ENCODE data around the gene ENPP6. TPM values are rescaled to one million over a fixed set of nuclear protein-coding genes. Genes with fewer than 3 reads are reported as not detected.

ENPP6 gene
- total RNA-seq, 6 donors from 2014 or later = 0.30 to 0.37 (median 0.34) TPM; not detected in 3

DNA sequence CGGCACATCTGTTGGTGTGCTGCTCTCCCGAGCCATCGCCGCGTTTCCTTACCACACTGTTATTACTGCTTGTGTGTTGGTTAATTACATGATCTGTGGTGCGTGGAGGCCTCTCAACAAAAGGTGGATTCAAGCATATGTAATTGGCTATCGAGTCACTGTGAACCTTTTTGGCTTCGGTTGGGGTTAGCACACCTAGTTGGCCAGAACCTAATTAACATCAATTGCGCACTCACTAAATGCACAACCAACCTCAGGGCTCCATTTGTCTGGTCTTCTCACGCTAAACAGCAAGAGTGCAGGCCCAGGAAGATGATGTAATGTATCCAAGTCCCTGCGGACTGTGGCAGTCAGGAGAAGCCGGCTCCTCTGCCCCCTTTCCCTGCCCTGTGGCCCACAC, 17.4 kb downstream of the ENPP6 start:
- Histone ChIP-seq H3K4me1 (peaks cover 0 to 2% (median 0%) of the 10 kb centered on the region in 4 donors), H3K27ac (no peak overlapping the region), H3K9me3 (no peaks in the 10 kb centered on the region), H3K4me3 (no peak overlapping the region), H3K27me3 (no peaks in the 10 kb centered on the region), H3K36me3 (no peaks in the 10 kb centered on the region)
- WGBS, 2 donors = 76 to 92% methylated on average over 11 to 12 of the region's 12 CpGs
- no peak for TF ChIP-seq EP300 (IDR thresholded peaks at IDR 0.05)
- TF ChIP-seq POLR2A (IDR thresholded peaks at IDR 0.05) = no peak
- TF ChIP-seq, protein P1, sequence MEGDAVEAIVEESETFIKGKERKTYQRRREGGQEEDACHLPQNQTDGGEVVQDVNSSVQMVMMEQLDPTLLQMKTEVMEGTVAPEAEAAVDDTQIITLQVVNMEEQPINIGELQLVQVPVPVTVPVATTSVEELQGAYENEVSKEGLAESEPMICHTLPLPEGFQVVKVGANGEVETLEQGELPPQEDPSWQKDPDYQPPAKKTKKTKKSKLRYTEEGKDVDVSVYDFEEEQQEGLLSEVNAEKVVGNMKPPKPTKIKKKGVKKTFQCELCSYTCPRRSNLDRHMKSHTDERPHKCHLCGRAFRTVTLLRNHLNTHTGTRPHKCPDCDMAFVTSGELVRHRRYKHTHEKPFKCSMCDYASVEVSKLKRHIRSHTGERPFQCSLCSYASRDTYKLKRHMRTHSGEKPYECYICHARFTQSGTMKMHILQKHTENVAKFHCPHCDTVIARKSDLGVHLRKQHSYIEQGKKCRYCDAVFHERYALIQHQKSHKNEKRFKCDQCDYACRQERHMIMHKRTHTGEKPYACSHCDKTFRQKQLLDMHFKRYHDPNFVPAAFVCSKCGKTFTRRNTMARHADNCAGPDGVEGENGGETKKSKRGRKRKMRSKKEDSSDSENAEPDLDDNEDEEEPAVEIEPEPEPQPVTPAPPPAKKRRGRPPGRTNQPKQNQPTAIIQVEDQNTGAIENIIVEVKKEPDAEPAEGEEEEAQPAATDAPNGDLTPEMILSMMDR (IDR thresholded peaks at IDR 0.05) = no peak
- TF ChIP-seq POLR2AphosphoS5 (IDR thresholded peaks at IDR 0.05) = no peak
- DNase-seq (no peak), ATAC-seq (ENCODE audit: low FRiP score in 2 of 2) (no peak)

DNA sequence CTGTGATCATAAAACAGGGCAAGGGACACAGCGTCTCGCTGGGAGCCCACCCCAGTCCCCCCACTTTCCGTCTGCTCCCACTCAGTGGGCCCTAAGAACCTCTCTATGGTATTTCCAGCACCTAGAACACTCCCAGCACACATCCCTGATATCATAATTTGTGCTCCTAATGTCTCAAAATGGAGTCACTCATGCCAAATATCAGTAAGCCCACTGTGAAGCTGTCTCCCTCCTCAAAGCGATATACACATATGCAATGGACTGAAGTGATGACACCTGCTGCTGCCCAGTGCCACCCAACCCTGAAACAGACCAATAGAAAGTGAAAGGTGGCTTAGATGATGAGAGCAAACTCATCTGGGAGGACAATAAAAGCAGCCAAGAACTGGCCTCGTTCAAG, 17.9 kb downstream of the ENPP6 start:
- ATAC-seq (ENCODE audit: low FRiP score in 2 of 2) (no peak), DNase-seq (no peak)
- Histone ChIP-seq H3K27me3 (no peaks in the 10 kb centered on the region), H3K36me3 (no peaks in the 10 kb centered on the region), H3K4me3 (no peak overlapping the region), H3K27ac (no peak overlapping the region), H3K4me1 (peaks cover 0 to 2% (median 0%) of the 10 kb centered on the region in 4 donors), H3K9me3 (no peaks in the 10 kb centered on the region)
- no peak for TF ChIP-seq EP300 (IDR thresholded peaks at IDR 0.05)
- TF ChIP-seq, protein P1 (IDR thresholded peaks at IDR 0.05) = no peak
- no peak for TF ChIP-seq POLR2A (IDR thresholded peaks at IDR 0.05)
- TF ChIP-seq POLR2AphosphoS5 (IDR thresholded peaks at IDR 0.05) = no peak
- 94 to 95% methylated on average over 4 to 5 of the region's 5 CpGs for WGBS, 2 donors

DNA sequence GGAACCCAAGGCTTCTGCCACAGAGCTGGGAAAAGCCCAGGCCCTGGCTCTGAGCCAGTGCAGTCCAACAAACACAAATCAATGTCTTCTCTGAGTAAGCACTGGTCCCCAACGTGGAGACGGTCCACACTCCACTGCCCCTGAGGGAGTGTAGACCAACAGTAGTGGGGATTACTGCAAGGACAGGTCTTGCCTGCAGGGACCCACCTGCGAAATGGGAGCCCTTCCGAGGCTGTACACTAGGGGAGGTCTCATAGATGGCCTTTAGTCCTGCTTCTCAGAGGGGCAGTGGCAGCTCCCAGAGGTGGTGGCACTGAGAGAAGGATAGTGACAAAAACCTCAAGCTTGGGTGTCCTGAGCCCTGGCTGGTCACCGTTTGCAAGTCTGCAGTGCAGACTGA, 19.5 kb downstream of the ENPP6 start:
- no peak for ATAC-seq (ENCODE audit: low FRiP score in 2 of 2)
- no peaks in the 10 kb centered on the region for H3K36me3 ChIP-seq
- no peak overlapping the region for H3K27ac ChIP-seq
- TF ChIP-seq POLR2A (IDR thresholded peaks at IDR 0.05) (no peak), EP300 (IDR thresholded peaks at IDR 0.05) (no peak), POLR2AphosphoS5 (IDR thresholded peaks at IDR 0.05) (no peak)
- TF ChIP-seq, protein P1 (IDR thresholded peaks at IDR 0.05) = no peak
- 81 to 100% methylated on average over 3 to 5 of the region's 5 CpGs for WGBS, 2 donors
- no peak overlapping the region for H3K4me3 ChIP-seq
- peaks cover 0 to 2% (median 0%) of the 10 kb centered on the region in 4 donors for H3K4me1 ChIP-seq
- DNase-seq = no peak
- no peaks in the 10 kb centered on the region for H3K27me3 ChIP-seq
- H3K9me3 ChIP-seq = no peaks in the 10 kb centered on the region

DNA sequence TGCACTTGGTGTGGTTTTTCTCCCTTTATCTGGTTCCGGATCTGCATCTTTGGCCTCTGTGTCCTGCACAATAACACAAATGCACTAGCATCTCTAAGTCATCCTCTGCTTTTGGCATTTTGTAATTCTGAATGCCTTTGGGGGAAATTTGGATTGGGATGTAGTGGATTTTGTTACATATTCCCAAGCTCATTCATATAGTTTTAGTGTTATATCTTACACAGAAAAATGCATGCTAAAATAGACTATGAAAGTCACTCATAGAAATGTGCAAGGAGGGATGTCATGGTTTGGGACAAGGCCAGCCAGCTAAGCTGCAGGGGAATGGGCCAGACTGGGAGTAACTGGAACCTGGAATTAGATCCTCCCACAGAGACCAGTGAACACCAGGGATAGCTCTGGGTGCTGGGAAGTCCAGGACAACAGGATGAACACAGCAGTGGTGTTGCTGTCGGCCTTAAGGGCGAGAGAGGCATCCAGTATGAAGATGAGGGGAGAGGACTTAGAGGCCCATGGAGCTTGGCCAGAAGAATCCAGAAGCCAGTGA, 20.1 kb downstream of the ENPP6 start:
- Histone ChIP-seq H3K9me3 (no peaks in the 10 kb centered on the region), H3K27ac (no peak overlapping the region), H3K4me1 (peaks cover 0 to 2% (median 0%) of the 10 kb centered on the region in 4 donors), H3K27me3 (no peaks in the 10 kb centered on the region), H3K36me3 (no peaks in the 10 kb centered on the region), H3K4me3 (no peak overlapping the region)
- ATAC-seq (ENCODE audit: low FRiP score in 2 of 2) = no peak
- no peak for DNase-seq
- TF ChIP-seq POLR2AphosphoS5 (IDR thresholded peaks at IDR 0.05) (no peak), EP300 (IDR thresholded peaks at IDR 0.05) (no peak), POLR2A (IDR thresholded peaks at IDR 0.05) (no peak)
- TF ChIP-seq, protein P1 (IDR thresholded peaks at IDR 0.05) = no peak
- 94 to 98% methylated on average over 3 of the region's 3 CpGs for WGBS, 2 donors

All from upper lobe of left lung (tissue), 6 donors.